HG03060 (cell line): ENCODE results near the gene LUC7L2.
"Not testable (repeated sequence)": the region's sequence is repeated elsewhere in the genome, so short reads cannot be mapped to it uniquely, and the experiment has no call there.

Experiments used
- ATAC-seq: cut with Tn5 transposase; IDR thresholded peaks from one replicate; pipeline ENCODE4 v1.9.1; 2021; ENCODE audit warnings: low read depth, moderate number of reproducible peaks; ENCODE audit not compliant: unreplicated experiment

LUC7L2 gene

GRCh38 chr7:139436806-139437205 is 77.1 kb downstream of the LUC7L2 start:
- ATAC-seq: no peak

- ATAC-seq: no peak
These were observed 79.7 kb downstream of the LUC7L2 start for GRCh38 chr7:139439375-139439774.

- ATAC-seq: no peak
These were observed 82.3 kb downstream of the LUC7L2 start for GRCh38 chr7:139441961-139442360.

DNA sequence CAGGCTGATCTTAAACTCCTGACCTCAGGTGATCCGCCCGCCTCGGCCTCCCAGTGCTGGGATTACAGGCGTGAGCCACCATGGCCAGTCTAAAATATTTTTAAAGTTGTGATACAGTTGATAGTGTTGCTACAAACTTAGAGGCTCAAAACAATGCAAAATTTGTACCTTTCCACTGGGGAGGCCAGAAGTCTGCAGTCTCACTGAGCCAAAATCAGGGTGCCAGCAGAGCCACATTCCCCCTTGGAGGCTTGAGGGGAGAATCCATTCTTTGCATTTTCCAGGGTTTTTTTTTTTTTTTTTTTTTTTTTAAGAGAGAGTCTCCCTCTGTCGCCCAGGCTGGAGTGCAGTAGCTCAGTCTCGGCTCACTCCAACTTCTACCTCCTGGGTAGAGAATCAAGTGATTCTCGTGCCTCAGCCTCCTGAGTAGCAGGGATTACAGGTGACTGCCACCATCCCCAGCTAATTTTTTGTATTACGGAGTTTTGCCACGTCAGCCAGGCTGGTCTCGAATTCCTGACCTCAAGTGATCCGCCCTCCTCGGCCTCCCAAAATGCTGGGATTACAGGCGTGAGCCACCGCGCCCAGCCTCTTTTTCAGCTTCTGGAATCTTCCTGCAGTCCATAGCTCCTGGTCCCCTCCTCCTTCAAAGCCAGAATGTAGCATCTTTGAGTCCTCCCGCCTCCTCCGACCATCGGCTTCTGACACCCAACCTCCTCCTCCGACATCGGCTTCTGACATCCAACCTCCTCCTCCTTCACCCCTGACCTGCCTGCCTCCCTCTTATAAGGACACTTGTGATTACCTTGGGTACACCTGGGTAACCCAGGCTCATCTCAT is 86.6 kb downstream of the LUC7L2 start:
- no peak for ATAC-seq

DNA sequence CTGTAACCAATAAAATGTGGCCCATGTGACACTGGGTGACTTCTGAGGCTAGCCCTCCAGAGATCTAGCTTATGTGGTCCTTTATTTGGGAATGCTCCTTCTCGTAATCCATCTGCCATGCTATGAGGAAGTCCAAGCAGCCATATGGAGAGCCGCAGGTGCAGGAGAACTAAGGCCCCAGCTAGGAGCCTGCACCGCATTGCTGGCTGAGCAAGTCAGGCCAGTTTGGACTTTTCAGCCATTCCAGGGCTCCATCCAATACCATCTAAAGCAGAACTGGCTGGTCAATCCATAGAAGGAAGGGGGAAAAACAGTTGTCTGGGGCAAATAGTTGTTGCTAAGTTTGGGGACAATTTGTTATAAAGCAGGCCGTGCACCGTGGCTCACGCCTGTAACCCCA is 91.2 kb downstream of the LUC7L2 start:
- ATAC-seq: no peak

DNA sequence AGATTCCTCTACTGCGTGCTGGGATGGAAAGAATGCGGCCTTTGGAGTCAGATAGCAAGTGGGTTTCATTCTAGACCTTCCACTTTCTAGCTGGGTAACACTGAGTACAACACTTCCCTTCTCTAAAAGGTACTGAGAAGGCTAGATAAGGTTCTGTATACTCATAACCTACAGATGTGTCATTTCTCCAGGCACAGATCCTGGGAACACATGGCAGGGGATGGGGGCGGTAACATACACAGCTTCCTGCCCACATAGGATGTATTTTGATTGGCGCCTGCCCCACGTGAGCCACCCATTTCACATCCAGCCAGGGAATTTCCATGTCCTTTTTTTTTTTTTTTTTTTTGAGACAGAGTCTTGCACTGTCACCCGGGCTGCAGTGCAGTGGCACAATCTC is 91.9 kb downstream of the LUC7L2 start:
- no peak for ATAC-seq

- no peak for ATAC-seq
These were observed 93.4 kb downstream of the LUC7L2 start for GRCh38 chr7:139452958-139453672.

DNA sequence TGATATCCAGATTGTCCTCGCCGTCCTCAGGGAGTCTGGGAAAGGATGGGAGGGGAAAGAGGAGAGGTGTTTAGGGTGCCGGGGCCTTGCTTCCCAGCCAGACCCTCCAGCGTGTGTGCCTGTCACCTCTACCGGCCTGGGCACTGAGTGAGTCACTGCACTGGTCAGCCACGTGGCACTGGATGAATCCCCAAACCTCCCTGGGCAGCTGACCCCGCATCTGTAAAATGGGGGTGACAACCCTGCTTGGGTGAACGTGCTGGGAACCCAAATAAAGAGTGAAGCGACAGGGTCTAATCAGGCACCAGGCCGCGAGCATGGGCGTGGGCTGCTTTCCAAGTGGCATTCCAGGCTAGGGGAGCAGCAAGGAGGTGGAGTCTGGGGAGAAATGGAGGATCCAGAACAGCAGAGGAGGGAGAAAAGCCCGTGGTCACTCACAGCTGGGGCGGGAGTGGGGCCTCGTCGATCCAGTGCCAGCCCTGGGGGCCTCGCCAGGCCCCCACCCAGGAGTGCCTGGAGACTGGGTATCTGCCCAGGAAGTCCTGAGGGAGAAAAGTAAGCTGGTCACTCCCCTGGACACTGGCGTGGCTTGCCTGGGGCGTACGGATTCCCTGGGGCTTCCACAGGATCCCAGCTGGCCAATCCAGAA is 94.1 kb downstream of the LUC7L2 start:
- no peak for ATAC-seq

- no peak for ATAC-seq
These were observed 96.1 kb downstream of the LUC7L2 start for GRCh38 chr7:139455789-139456188.

- no peak for ATAC-seq
These were observed 96.8 kb downstream of the LUC7L2 start for GRCh38 chr7:139456511-139456910.

DNA sequence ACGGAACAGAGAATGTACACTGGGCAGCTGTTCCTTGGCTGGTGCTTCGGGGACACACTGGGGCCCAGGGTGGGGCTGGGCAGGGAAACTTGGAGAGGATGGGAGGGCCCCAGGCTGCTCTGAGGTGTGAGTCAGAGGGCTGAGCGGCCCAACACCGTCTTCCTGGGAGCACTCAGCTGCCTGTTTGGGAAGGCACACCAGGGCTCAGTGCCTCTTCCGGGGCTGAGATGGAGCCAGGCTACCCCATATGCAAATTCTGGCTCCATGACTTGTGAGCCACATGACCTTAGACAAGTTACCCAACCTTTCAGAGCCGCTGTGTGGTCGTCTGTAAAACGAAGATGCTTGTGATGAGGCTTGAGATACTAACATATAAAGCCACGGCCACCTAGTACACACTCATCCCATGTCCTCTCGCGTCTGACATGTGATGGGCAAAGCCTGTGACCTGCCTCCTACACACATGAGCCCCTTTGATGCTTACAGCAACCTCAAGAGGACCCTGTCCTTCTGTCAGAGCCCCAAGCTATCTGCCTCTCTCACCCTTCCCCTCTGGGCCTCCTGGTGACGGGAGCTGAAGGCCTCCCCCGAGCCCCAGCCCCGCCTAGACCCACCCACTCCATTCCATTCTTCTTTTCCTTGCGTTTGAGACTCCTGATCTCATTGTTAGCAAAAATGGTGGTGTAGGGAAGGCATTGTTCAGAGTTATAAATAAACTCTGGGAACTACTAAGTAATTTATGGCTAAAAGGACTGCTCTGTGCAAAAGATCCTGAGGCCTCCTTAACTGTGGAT is 97.7 kb downstream of the LUC7L2 start:
- no peak for ATAC-seq

- ATAC-seq: not testable (repeated sequence)
These were observed 103.7 kb downstream of the LUC7L2 start for GRCh38 chr7:139463421-139463820.

DNA sequence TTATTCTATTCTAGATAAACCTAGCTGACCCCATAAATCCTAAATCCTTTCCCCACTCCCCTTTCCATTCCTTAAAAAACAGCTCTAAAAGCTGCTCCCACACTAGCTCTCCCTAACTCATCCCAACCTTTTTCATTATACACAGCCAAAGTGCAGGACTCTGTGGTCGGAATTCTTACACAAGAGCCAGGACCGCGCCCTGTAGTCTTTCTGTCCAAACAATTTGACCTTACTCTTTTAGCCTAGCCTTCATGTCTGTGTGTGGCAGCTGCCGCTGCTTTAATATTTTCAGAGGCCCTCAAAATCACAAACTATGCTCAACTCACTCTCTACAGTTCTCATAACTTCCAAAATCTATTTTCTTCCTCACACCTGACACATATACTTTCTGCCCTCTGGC is 104.8 kb downstream of the LUC7L2 start:
- not testable (repeated sequence) for ATAC-seq

DNA sequence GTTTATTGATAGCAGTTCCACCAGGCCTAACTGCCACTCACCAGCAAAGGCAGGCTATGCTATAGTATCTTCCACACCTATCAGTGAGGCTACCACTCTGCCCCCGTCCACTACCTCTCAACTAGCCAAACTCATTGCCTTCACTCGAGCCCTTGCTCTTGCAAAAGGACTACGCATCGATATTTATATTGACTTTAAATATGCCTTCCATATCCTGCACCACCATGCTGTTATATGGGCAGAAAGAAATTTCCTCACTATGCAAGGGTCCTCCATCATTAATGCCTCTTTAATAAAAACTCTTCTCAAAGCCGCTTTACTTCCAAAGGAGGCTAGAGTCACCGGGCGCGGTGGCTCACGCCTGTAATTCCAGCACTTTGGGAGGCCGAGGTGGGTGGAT is 105.4 kb downstream of the LUC7L2 start:
- ATAC-seq: not testable (repeated sequence)

DNA sequence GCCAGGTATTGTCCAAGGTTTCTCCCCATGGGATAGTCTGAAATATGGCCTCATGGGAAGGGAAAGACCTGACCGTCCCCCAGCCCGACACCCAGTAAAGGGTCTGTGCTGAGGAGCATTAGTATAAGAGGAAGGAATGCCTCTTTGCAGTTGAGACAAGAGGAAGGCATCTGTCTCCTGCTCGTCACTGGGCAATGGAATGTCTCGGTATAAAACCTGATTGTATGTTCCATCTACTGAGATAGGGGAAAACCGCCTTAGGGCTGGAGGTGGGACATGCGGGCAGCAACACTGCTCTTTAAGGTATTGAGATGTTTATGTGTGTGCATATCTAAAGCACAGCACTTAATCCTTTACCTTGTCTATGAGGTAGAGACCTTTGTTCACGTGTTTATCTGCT is 108.0 kb downstream of the LUC7L2 start:
- ATAC-seq: not testable (repeated sequence)

- ATAC-seq: not testable (repeated sequence)
These were observed 108.6 kb downstream of the LUC7L2 start for GRCh38 chr7:139468281-139468680.

GRCh38 chr7:139471740-139472353 is 112.2 kb downstream of the LUC7L2 start:
- ATAC-seq: no peak
